Type B pancreatic cell (in vitro differentiated cells): ENCODE results near the gene RNF144A. TPM values are rescaled to one million over a fixed set of nuclear protein-coding genes. Genes with fewer than 3 reads are reported as not detected.

Experiments
- DNase-seq: peaks from one replicate; pipeline ENCODE4 v3.0.0; 2021; ENCODE audit warnings: mixed read lengths; ENCODE audit not compliant: unreplicated experiment; ENCODE audit errors: extremely low spot score
- H3K27ac Mint-ChIP-seq: 2 replicates; pipeline ENCODE4 v1.8.0; 2021; ENCODE audit warnings: mild to moderate bottlenecking, mixed read lengths
- H3K27me3 Mint-ChIP-seq: 2 replicates; pipeline ENCODE4 v1.8.0; 2021; ENCODE audit warnings: mixed read lengths
- H3K36me3 Mint-ChIP-seq: 2 replicates; pipeline ENCODE4 v1.8.0; 2021; ENCODE audit warnings: mixed read lengths
- H3K4me1 Mint-ChIP-seq: one replicate; pipeline ENCODE4 v1.8.0; 2021; ENCODE audit warnings: mixed read lengths; ENCODE audit not compliant: unreplicated experiment
- H3K4me3 Mint-ChIP-seq: 2 replicates; pipeline ENCODE4 v1.8.0; 2021; ENCODE audit warnings: mild to moderate bottlenecking, mixed read lengths
- H3K9me3 Mint-ChIP-seq: 2 replicates; pipeline ENCODE4 v1.8.0; 2021; ENCODE audit warnings: mixed read lengths
- CTCF ChIP-seq: fragments of 200-600 bp; sonication (generic); conservative IDR thresholded peaks from 2 replicates; pipeline ENCODE4 v1.5.0; 2021; ENCODE audit warnings: antibody characterized with exemption, mild to moderate bottlenecking
- total RNA-seq: library from RNA; stranded (reverse); gene quantifications from 2 replicates; pipeline ENCODE4 v1.2.1, GENCODE V29; 2021; ENCODE audit warnings: low replicate concordance

Gene RNF144A
- total RNA-seq, 1 donor from 2014 or later = 35.6 TPM

GRCh38 chr2:7009207-7009911, 92.1 kb downstream of the RNF144A start:
- Mint-ChIP-seq H3K36me3 (peaks cover 12% of the 10 kb centered on the region), H3K9me3 (no peaks in the 10 kb centered on the region), H3K4me3 (no peak overlapping the region), H3K27me3 (no peaks in the 10 kb centered on the region), H3K27ac (peak overlapping the region; percentile 31), H3K4me1 (peaks cover 22% of the 10 kb centered on the region)
- no peak for DNase-seq
- TF ChIP-seq CTCF = no peak

GRCh38 chr2:7010391-7011054, 93.3 kb downstream of the RNF144A start:
- TF ChIP-seq CTCF = no peak
- Mint-ChIP-seq H3K4me3 (no peak overlapping the region), H3K36me3 (peaks cover 15% of the 10 kb centered on the region), H3K4me1 (peaks cover 34% of the 10 kb centered on the region), H3K27me3 (no peaks in the 10 kb centered on the region), H3K27ac (peak overlapping the region; percentile 44), H3K9me3 (no peaks in the 10 kb centered on the region)
- DNase-seq = no peak

- no peak for TF ChIP-seq CTCF
- DNase-seq = no peak
- Mint-ChIP-seq H3K4me3 (no peak overlapping the region), H3K9me3 (no peaks in the 10 kb centered on the region), H3K36me3 (peaks cover 15% of the 10 kb centered on the region), H3K27ac (peak overlapping the region; percentile 19), H3K27me3 (no peaks in the 10 kb centered on the region), H3K4me1 (peaks cover 39% of the 10 kb centered on the region)
Measured at GRCh38 chr2:7011356-7012083, 94.3 kb downstream of the RNF144A start.

GRCh38 chr2:7012141-7012764, 95.0 kb downstream of the RNF144A start:
- Mint-ChIP-seq H3K27me3 (no peaks in the 10 kb centered on the region), H3K4me3 (no peak overlapping the region), H3K36me3 (peaks cover 12% of the 10 kb centered on the region), H3K9me3 (no peaks in the 10 kb centered on the region), H3K27ac (no peak overlapping the region), H3K4me1 (peaks cover 46% of the 10 kb centered on the region)
- no peak for DNase-seq
- TF ChIP-seq CTCF = no peak

GRCh38 chr2:7013471-7014160, 96.4 kb downstream of the RNF144A start:
- H3K4me1 Mint-ChIP-seq = peaks cover 59% of the 10 kb centered on the region
- no peak for DNase-seq
- peaks cover 6% of the 10 kb centered on the region for H3K36me3 Mint-ChIP-seq
- no peak overlapping the region for H3K4me3 Mint-ChIP-seq
- H3K27me3 Mint-ChIP-seq = no peaks in the 10 kb centered on the region
- H3K9me3 Mint-ChIP-seq = no peaks in the 10 kb centered on the region
- no peak overlapping the region for H3K27ac Mint-ChIP-seq
- no peak for TF ChIP-seq CTCF
